SK-N-SH treated with all-trans-retinoic acid at 6 μM for 48 hours (cell line): ENCODE results near the gene NXPE1.

Experiments
- ARNTL ChIP-seq: fragments of 450-650 bp; formaldehyde crosslinking; IDR thresholded peaks from 2 replicates; pipeline ENCODE4 v1.5.0; 2020; ENCODE audit warnings: low read depth, mild to moderate bottlenecking, moderate library complexity, borderline replicate concordance
- BACH2 ChIP-seq: fragments of 250-450 bp; sonication (Bioruptor Pico); IDR thresholded peaks from 2 replicates; pipeline ENCODE4 v1.9.0; 2021; ENCODE audit warnings: mild to moderate bottlenecking, borderline replicate concordance
- ESRRG ChIP-seq: fragments of 250-450 bp; sonication (Bioruptor Pico); IDR thresholded peaks from 2 replicates; pipeline ENCODE4 v1.6.1; 2021; ENCODE audit warnings: mild to moderate bottlenecking
- RARB ChIP-seq: fragments of 250-450 bp; sonication (Bioruptor Pico); IDR thresholded peaks from 2 replicates; pipeline ENCODE4 v1.8.0; 2021; ENCODE audit warnings: mild to moderate bottlenecking, moderate library complexity
- SNAI2 ChIP-seq: fragments of 250-450 bp; sonication (Bioruptor Pico); IDR thresholded peaks from 2 replicates; pipeline ENCODE4 v1.5.0; 2020; ENCODE audit warnings: mild to moderate bottlenecking, moderate library complexity
- TCF4 ChIP-seq: fragments of 250-450 bp; sonication (Bioruptor Pico); IDR thresholded peaks from 2 replicates; pipeline ENCODE4 v1.8.0; 2021; ENCODE audit warnings: mild to moderate bottlenecking, moderate library complexity, borderline replicate concordance
- ZFP3 ChIP-seq: fragments of 250-450 bp; sonication (Bioruptor Pico); IDR thresholded peaks from 2 replicates; pipeline ENCODE4 v1.5.0; 2020; ENCODE audit warnings: mild to moderate bottlenecking, moderate library complexity
- ZFP30 ChIP-seq: fragments of 450-650 bp; formaldehyde crosslinking; IDR thresholded peaks from 2 replicates; pipeline ENCODE4 v1.5.0; 2022; ENCODE audit warnings: mild to moderate bottlenecking, moderate library complexity
- ZNF70 ChIP-seq: fragments of 450-650 bp; formaldehyde crosslinking; IDR thresholded peaks from 2 replicates; pipeline ENCODE4 v1.5.0; 2020; ENCODE audit warnings: mild to moderate bottlenecking, moderate library complexity
- TF ChIP-seq, protein P1 (sequence below): fragments of 250-450 bp; sonication (Bioruptor Pico); IDR thresholded peaks from 2 replicates; pipeline ENCODE4 v1.5.1; 2020; ENCODE audit warnings: low read depth, mild to moderate bottlenecking, moderate library complexity
- TF ChIP-seq, protein P2 (sequence below): fragments of 250-450 bp; sonication (Bioruptor Pico); IDR thresholded peaks from 2 replicates; pipeline ENCODE4 v1.8.0; 2020; ENCODE audit warnings: mild to moderate bottlenecking, moderate library complexity, borderline replicate concordance
- TF ChIP-seq, protein P3 (sequence below): fragments of 250-450 bp; sonication (Bioruptor Pico); IDR thresholded peaks from 2 replicates; pipeline ENCODE4 v1.5.0; 2020; ENCODE audit warnings: mild to moderate bottlenecking, moderate library complexity
- TF ChIP-seq, protein P4 (sequence below): fragments of 250-450 bp; sonication (Bioruptor Pico); IDR thresholded peaks from 2 replicates; pipeline ENCODE4 v1.8.0; 2021; ENCODE audit warnings: low read depth, mild to moderate bottlenecking, moderate library complexity, borderline replicate concordance

DNA sequence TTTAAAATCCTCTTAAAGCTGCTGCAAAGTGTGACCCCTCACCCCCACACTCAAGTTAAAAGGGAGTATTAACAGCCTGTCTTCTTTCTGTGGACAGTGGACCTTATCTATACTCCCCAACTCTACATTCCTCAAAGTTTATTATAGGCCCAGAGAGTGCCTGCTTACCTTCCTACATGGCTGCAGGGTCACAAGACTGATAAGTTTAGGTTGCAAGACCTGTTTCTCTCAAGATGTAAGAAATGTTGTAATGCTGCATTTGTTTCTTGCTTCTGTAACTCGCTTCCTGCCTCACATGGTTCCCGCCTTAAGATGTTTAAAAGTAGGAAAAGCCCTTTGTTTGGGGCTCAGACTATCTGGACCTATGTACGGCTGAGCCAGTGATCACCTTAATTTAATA is 10.1 kb upstream of the NXPE1 start:
- TF ChIP-seq, protein P1, sequence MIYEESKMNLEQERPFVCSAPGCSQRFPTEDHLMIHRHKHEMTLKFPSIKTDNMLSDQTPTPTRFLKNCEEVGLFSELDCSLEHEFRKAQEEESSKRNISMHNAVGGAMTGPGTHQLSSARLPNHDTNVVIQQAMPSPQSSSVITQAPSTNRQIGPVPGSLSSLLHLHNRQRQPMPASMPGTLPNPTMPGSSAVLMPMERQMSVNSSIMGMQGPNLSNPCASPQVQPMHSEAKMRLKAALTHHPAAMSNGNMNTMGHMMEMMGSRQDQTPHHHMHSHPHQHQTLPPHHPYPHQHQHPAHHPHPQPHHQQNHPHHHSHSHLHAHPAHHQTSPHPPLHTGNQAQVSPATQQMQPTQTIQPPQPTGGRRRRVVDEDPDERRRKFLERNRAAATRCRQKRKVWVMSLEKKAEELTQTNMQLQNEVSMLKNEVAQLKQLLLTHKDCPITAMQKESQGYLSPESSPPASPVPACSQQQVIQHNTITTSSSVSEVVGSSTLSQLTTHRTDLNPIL (CRISPR knock-in tag): no peak
- TF ChIP-seq RARB (CRISPR knock-in tag): no peak
- TF ChIP-seq BACH2 (CRISPR knock-in tag): no peak
- no peak for TF ChIP-seq ZFP30 (CRISPR knock-in tag)
- TF ChIP-seq SNAI2: no peak
- TF ChIP-seq ZFP3 (CRISPR knock-in tag): no peak
- no peak for TF ChIP-seq ZNF70 (CRISPR knock-in tag)
- TF ChIP-seq, protein P2, sequence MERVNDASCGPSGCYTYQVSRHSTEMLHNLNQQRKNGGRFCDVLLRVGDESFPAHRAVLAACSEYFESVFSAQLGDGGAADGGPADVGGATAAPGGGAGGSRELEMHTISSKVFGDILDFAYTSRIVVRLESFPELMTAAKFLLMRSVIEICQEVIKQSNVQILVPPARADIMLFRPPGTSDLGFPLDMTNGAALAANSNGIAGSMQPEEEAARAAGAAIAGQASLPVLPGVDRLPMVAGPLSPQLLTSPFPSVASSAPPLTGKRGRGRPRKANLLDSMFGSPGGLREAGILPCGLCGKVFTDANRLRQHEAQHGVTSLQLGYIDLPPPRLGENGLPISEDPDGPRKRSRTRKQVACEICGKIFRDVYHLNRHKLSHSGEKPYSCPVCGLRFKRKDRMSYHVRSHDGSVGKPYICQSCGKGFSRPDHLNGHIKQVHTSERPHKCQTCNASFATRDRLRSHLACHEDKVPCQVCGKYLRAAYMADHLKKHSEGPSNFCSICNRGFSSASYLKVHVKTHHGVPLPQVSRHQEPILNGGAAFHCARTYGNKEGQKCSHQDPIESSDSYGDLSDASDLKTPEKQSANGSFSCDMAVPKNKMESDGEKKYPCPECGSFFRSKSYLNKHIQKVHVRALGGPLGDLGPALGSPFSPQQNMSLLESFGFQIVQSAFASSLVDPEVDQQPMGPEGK (CRISPR knock-in tag): no peak
- no peak for TF ChIP-seq TCF4 (CRISPR knock-in tag)
- no peak for TF ChIP-seq ESRRG (CRISPR knock-in tag)
- TF ChIP-seq, protein P3, sequence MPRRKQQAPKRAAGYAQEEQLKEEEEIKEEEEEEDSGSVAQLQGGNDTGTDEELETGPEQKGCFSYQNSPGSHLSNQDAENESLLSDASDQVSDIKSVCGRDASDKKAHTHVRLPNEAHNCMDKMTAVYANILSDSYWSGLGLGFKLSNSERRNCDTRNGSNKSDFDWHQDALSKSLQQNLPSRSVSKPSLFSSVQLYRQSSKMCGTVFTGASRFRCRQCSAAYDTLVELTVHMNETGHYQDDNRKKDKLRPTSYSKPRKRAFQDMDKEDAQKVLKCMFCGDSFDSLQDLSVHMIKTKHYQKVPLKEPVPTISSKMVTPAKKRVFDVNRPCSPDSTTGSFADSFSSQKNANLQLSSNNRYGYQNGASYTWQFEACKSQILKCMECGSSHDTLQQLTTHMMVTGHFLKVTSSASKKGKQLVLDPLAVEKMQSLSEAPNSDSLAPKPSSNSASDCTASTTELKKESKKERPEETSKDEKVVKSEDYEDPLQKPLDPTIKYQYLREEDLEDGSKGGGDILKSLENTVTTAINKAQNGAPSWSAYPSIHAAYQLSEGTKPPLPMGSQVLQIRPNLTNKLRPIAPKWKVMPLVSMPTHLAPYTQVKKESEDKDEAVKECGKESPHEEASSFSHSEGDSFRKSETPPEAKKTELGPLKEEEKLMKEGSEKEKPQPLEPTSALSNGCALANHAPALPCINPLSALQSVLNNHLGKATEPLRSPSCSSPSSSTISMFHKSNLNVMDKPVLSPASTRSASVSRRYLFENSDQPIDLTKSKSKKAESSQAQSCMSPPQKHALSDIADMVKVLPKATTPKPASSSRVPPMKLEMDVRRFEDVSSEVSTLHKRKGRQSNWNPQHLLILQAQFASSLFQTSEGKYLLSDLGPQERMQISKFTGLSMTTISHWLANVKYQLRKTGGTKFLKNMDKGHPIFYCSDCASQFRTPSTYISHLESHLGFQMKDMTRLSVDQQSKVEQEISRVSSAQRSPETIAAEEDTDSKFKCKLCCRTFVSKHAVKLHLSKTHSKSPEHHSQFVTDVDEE (CRISPR knock-in tag): no peak
- TF ChIP-seq ARNTL (CRISPR knock-in tag): no peak
- TF ChIP-seq, protein P4, sequence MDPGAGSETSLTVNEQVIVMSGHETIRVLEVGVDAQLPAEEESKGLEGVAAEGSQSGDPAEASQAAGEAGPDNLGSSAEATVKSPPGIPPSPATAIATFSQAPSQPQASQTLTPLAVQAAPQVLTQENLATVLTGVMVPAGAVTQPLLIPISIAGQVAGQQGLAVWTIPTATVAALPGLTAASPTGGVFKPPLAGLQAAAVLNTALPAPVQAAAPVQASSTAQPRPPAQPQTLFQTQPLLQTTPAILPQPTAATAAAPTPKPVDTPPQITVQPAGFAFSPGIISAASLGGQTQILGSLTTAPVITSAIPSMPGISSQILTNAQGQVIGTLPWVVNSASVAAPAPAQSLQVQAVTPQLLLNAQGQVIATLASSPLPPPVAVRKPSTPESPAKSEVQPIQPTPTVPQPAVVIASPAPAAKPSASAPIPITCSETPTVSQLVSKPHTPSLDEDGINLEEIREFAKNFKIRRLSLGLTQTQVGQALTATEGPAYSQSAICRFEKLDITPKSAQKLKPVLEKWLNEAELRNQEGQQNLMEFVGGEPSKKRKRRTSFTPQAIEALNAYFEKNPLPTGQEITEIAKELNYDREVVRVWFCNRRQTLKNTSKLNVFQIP (CRISPR knock-in tag): no peak
